GM12873 (cell line): ENCODE data around the gene SLC24A4.

Experiments used
- TF ChIP-seq, protein P1 (sequence below): IDR thresholded peaks from 2 replicates; pipeline ENCODE4 v1.5.1; 2012; ENCODE audit warnings: low read depth, mild to moderate bottlenecking, moderate library complexity, low read length, control low read depth; ENCODE audit not compliant: insufficient read depth; ENCODE audit errors: missing control alignments

The SLC24A4 gene

GRCh38 chr14:92453691-92454090, 130.7 kb downstream of the SLC24A4 start:
- TF ChIP-seq, protein P1, sequence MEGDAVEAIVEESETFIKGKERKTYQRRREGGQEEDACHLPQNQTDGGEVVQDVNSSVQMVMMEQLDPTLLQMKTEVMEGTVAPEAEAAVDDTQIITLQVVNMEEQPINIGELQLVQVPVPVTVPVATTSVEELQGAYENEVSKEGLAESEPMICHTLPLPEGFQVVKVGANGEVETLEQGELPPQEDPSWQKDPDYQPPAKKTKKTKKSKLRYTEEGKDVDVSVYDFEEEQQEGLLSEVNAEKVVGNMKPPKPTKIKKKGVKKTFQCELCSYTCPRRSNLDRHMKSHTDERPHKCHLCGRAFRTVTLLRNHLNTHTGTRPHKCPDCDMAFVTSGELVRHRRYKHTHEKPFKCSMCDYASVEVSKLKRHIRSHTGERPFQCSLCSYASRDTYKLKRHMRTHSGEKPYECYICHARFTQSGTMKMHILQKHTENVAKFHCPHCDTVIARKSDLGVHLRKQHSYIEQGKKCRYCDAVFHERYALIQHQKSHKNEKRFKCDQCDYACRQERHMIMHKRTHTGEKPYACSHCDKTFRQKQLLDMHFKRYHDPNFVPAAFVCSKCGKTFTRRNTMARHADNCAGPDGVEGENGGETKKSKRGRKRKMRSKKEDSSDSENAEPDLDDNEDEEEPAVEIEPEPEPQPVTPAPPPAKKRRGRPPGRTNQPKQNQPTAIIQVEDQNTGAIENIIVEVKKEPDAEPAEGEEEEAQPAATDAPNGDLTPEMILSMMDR: no peak

- TF ChIP-seq, protein P1: no peak
These were observed 132.3 kb downstream of the SLC24A4 start for GRCh38 chr14:92455231-92455630.

DNA sequence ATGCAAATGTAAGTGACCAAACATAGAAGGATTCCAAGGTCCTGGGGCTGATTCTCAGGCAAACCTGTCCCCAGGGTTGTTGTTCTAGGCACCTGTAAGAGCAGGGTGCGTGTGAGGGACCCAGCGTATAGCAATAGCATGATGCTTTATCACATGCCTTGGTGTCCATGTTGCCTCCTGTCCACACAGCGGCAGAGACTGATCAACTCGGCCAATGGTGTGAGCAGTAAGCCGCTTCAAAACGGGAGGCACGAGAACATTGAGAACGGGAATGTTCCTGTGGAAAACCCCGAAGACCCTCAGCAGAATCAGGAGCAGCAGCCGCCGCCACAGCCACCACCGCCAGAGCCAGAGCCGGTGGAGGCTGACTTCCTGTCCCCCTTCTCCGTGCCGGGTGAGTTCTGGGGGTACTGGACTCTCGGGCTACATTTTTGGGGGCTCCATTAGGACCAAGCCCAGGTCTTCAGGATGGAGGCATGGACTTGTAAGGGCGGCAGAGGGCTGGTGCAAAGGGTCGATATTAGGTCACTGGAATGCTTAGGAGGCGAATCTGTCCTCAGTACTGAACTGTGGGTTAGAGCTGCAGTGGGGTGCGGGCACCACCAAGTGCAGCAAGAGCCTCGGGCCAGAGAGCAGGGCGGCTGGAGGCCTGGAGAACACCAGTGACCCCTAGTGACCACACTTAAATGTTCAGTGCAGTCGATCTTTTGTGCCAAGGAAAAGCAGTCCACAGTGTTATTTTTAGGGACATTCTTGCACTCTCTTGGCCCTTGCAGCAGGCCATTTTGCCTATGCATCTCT, 133.4 kb downstream of the SLC24A4 start:
- TF ChIP-seq, protein P1: peak; percentile 77

DNA sequence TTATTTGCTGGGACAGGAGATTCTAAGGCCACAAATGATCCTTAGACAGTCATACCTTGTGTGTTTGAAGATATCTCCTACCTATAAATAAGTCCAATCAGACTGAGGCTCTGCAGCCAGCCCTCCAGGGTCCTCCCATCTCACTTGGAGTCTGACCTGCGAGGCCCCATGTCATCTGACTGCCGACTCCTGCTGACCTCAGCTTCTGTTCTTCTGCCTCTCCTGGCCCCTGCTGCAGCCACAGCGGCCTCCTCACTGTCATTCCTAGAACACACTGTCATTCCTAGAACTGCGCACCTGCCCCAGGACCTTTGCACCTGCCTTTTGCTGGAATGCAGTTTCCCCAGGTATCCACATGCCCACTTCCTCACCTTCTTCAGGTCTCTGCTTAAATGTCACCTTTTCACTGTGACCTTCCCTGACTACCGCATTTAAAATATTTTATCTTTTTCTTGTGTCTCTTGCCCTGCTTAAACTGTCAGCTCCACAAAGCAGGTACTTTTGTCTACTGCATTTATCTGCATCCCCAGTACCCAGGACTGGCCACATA, 134.1 kb downstream of the SLC24A4 start:
- TF ChIP-seq, protein P1: no peak

- TF ChIP-seq, protein P1: no peak
These were observed 135.4 kb downstream of the SLC24A4 start for GRCh38 chr14:92458136-92459029.

- TF ChIP-seq, protein P1: no peak
These were observed 136.3 kb downstream of the SLC24A4 start for GRCh38 chr14:92459030-92459949.
